Measurements from ENCODE around the gene FNDC3A. TPM values are rescaled to one million over a fixed set of nuclear protein-coding genes. Genes with fewer than 3 reads are reported as not detected.

FNDC3A gene
- total and polyA plus RNA-seq, 9 of the 15 experiments (the other 6 are each of a cell fraction or from before 2014, with no cell fraction given) = 4.1 to 22.0 (median 13.5) TPM

- Histone ChIP-seq H3K4me2 (ENCODE audit: insufficient read depth, low read length) (no peak overlapping the region), H3K4me1 (replicated peaks in 1 of 2; ENCODE audit: control insufficient read depth in 2 of 2, insufficient read depth in 2 of 2, low read length in 2 of 2) (peaks cover 0 to 3% of the 10 kb centered on the region in 2 experiments; a peak in 1 of 5 replicates), H3K9me1 (ENCODE audit: control insufficient read depth, insufficient read depth, low read length) (no peaks in the 10 kb centered on the region), H3K9me3 (replicated peaks; ENCODE audit: control insufficient read depth, insufficient read depth, low read depth, low read length) (no peaks in the 10 kb centered on the region), H3K36me3 (ENCODE audit: control insufficient read depth, insufficient read depth, low read length) (peaks cover 37% of the 10 kb centered on the region; the same call in 1 of the 3 replicates), H3K79me2 (ENCODE audit: control insufficient read depth, insufficient read depth, low read length) (peaks cover under 1% of the 10 kb centered on the region; the same call in 2 of the 3 replicates), H2AFZ (ENCODE audit: low read depth, low read length) (no peak overlapping the region), H3K27me3 (ENCODE audit: control insufficient read depth in 2 of 2, insufficient read depth in 2 of 2, low read length in 2 of 2) (no peaks in the 10 kb centered on the region), H3K27ac (ENCODE audit: extremely low read depth, low read depth, low read length) (no peak overlapping the region), H3K4me3 (no peak overlapping the region), H3K9ac (ENCODE audit: insufficient read depth in 1 of 2, low read depth in 2 of 2, low read length in 2 of 2) (no peak overlapping the region), H4K20me1 (replicated peaks; ENCODE audit: control insufficient read depth, insufficient read depth, low read length) (no peaks in the 10 kb centered on the region)
- ChIA-PET POLR2A (interaction anchor here (1.0 kb wide), 1 partner anchor 10 kb away, joined by 3 read pairs; no protein-coding TSS in a partner anchor), CTCF (ENCODE audit: low intra/inter-chr PET ratio) (no interaction called here)
- TF ChIP-seq GATAD2A (IDR thresholded peaks at IDR 0.05) (no peak), HMGXB4 (CRISPR knock-in tag; IDR thresholded peaks at IDR 0.05) (no peak), BRCA1 (IDR thresholded peaks at IDR 0.05) (no peak), BRCA1 (CRISPR knock-in tag; IDR thresholded peaks at IDR 0.05) (no peak), XRCC3 (IDR thresholded peaks at IDR 0.05) (no peak), RBM25 (IDR thresholded peaks at IDR 0.05; ENCODE audit: low read depth, low read length, severe bottlenecking) (no peak), RBM34 (IDR thresholded peaks at IDR 0.05; ENCODE audit: borderline replicate concordance, insufficient read depth, low read length) (no peak), ZNF277 (CRISPR knock-in tag; IDR thresholded peaks at IDR 0.05; ENCODE audit: borderline replicate concordance) (no peak), AFF1 (IDR thresholded peaks at IDR 0.05; ENCODE audit: low read depth in 1 of 2, partially characterized antibody in 2 of 2) (no peak), DMBX1 (CRISPR knock-in tag; IDR thresholded peaks at IDR 0.05; ENCODE audit: borderline replicate concordance) (no peak), ZNF76 (CRISPR knock-in tag; IDR thresholded peaks at IDR 0.05; ENCODE audit: borderline replicate concordance) (no peak), THRA (IDR thresholded peaks at IDR 0.05) (no peak), ZNF589 (CRISPR knock-in tag; IDR thresholded peaks at IDR 0.05; ENCODE audit: low read depth) (no peak), KDM2B (CRISPR knock-in tag; IDR thresholded peaks at IDR 0.05) (no peak)
- WGBS (ENCODE audit: insufficient coverage, low coverage, missing lambda C conversion rate) = 60% methylated on average over 1 of the region's 1 CpG
- FAIRE-seq (no peak), DNase-seq (ENCODE audit: extremely low read depth in 1 of 4, low spot score in 3 of 4) (no peak), ATAC-seq (no peak)
- BruUV-seq (replicated peaks) = no TSS peak
- in situ Hi-C loops (cut with MboI) (no loop called here), intact Hi-C loops (cut with micrococcal nuclease) (no loop called here)
Measured at GRCh38 chr13:49254007-49254406, 278.3 kb downstream of the FNDC3A start.
